SW480 (cell line): ENCODE results near the gene SLC16A10.
"Not testable (repeated sequence)": the region's sequence is repeated elsewhere in the genome, so short reads cannot be mapped to it uniquely, and the experiment has no call there.

Experiments
- DNase-seq: peaks from one replicate; pipeline ENCODE4 v3.0.0-alpha.2; 2016; ENCODE audit warnings: low spot score

Gene SLC16A10

GRCh38 chr6:111185954-111186353 lies 98.7 kb downstream of the SLC16A10 start:
- DNase-seq = no peak

DNA sequence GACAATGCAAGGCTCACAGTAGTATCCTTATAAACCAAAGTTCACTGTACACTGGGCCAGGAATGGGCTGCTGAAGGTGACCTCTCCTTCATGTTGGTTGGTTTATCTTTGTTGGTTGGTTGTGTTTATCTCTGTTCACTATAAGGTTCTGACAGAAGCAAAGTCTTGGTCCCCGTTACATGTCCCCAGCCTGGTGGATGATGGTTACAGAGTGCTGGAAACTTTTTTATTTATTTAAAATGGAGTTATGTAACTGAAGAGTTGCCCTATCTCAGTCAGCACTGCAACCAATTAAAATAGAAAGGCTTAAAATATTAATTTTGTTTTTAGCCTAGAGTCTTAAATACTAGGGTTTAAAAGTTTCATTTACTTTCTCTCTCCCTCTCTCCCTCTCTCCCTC lies 100.6 kb downstream of the SLC16A10 start:
- DNase-seq = no peak

GRCh38 chr6:111189666-111190210 lies 102.4 kb downstream of the SLC16A10 start:
- not testable (repeated sequence) for DNase-seq

DNA sequence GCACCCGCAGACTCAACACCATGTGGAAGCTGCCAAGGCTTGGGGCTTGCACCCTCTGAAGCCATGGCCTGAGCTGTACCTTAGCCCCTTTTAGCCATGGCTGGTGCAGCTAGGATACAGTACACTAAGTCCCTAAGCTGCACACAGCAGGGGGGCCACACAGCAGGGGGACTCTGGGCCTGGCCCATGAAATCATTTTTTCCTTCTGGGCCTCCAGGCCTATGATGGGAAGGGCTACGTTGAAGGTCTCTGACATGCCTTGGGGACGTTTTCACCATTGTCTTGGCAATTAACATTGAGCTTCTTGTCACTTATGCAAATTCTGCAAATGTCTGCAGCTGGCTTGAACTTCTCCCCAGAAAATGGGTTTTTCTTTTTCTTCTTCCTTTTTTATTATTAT lies 103.3 kb downstream of the SLC16A10 start:
- no peak for DNase-seq

- not testable (repeated sequence) for DNase-seq
Measured at GRCh38 chr6:111191136-111191535, 103.8 kb downstream of the SLC16A10 start.

DNA sequence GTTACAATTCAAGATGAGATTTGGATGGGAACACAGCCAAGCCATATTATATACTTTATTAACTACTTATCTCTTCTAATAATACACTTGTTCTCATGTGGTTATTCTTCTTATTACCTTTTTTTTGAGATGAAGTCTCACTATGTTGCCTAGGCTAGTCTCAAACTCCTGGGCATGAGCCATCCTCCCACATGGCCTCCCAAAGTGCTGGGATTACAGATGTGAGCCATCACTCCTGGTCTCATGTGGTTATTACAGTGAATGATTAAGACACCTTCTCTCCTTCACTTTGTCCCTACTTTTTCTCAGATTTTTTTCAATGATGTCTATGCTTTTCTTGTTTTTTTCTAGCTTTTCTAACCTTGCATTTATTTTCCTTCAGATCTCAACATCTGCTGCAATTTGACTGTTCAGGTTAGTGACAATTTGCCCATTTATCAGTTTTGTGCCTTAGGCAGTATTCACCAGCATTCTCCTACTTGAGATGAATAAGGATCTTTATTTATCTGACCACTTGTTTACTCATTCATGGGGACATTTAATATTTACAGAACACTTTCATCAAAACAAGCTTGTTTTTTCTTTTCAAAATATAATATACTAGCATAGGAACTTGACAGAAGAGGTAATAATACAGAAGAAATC lies 105.7 kb downstream of the SLC16A10 start:
- DNase-seq = no peak

- DNase-seq = no peak
Measured at GRCh38 chr6:111195656-111196055, 108.4 kb downstream of the SLC16A10 start.

GRCh38 chr6:111198841-111199240 lies 111.5 kb downstream of the SLC16A10 start:
- no peak for DNase-seq

DNA sequence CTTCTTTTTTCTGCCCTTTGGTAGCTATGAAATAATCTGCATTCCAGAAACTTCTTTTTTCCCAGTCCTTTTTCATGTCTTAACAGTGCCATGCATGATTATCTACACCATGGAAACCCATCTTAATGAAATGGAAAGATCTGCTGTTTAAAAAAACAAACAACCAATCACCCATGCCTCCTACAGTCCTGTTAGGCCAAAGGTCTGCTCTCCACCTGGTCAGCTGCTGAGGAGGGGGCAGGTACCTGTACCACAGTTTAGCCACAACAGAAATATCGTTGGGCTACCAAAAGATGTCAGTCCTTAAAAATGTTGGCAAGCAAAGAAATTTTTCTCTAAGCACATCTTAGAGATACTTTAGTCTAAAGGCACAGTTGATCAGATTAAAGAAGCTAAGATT lies 112.6 kb downstream of the SLC16A10 start:
- DNase-seq = no peak

DNA sequence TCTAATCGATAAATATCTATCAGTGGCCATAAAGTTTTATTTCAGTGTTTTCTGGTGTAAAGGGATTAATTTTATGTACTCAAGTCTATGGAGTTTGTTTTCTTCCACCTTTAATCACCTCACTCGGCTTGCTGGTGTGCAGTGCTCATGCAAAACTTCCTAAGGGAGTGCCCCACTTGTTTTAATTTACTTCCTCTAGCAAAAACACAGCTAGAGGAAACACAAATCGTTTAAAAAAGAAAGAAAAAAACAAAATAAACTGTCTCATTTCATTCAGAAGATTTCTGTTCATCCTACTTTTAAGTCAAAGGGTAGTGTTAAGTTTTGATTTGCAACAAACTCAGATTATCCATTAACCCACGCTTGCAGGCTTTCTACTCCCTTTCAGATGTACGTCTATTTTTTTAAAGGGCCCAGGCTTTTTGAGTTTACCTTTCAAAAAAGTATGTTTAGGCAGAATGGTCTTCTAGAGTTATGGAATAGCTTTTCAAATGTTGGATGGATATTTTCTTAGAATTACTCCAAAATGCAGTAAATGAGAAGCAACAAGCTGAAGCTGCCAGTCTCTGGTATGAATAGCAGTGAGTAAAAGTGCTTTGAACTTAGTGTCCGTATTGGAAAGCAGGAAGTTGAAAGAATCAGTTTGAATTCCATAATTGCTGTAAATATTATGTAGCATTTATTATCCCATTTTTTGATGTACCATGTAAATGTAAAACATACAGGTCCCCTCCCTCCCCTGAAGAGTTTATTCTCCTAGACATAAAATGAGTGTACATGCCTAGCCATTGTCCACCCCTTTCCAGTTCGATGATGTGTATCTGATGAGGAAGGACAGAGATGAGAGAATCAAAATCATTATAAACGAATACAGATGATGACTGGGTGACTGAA lies 113.3 kb downstream of the SLC16A10 start:
- DNase-seq = no peak

DNA sequence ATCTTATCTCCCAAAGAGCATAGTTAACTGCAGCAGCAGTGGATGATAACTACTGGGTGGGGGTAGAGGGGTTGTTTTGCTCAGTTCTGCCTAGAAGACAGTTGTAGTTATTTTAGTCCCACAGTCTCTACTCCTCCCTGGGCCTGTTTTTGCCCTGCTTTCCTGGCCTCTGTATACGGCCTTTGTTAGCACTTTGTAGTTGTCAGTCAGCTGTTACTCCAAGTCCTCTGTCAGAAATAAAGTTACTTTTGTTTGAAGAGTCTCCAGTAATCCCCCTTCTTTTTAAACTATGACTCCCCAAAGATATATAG lies 113.9 kb downstream of the SLC16A10 start:
- no peak for DNase-seq

DNA sequence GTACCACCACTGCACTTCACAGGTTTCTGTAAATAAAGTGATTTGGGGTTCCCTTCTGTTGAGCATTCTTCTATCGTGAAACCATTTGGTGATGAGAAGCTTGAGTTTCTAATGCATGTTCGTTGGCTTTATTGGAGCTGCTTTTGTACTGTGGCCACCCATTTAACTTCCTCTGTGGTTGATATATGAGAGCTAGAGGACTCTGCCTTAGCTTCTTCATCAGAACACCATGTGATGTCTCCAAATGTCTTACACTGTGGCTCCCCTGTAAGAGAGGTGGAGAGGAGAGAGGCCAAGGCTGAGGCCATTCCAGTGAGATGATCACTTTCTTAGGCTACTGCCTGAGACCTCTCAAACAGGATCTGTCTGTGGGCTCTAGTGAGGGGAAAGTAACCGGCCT lies 114.5 kb downstream of the SLC16A10 start:
- no peak for DNase-seq

- not testable (repeated sequence) for DNase-seq
Measured at GRCh38 chr6:111203539-111203938, 116.2 kb downstream of the SLC16A10 start.

- no peak for DNase-seq
Measured at GRCh38 chr6:111204305-111204704, 117.0 kb downstream of the SLC16A10 start.

DNA sequence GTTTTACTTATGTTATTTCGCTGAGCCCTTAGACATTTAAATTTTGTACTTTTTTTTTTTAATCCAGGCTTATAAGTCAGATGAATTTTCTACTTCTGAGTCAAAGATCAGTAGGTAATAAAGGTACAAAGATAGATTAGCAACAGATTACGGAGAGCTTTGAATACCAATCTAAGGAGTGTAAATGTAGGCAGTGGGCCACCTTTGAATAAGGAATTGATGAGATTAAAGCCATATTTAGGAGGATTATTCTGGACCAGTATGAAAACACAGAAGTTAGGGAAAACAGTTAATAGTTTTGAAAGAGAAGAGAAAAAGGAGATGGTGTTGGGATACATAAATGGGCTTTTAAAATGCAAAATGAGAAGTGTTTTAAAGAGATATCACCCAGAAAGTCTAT lies 117.6 kb downstream of the SLC16A10 start:
- DNase-seq = no peak

DNA sequence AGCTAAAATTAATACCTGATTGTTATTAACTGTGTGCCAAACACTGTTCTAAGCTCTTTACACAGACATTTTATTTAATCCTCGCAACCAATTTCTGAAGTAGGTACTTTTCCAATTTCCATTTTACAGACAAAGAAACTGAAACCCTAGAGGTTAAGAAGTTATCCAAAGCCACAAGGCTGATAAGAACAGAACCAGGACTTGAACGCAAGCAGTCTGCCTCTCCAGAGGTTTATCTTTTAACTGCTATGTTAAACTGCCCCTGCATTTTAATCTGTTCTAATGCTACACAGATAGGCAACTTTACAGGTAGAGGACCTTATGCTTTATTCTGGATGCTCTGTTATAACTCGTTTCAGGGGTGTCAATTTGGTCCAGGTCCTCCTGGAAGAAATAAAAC lies 118.2 kb downstream of the SLC16A10 start:
- DNase-seq = no peak

- no peak for DNase-seq
Measured at GRCh38 chr6:111207141-111207858, 120.0 kb downstream of the SLC16A10 start.

GRCh38 chr6:111208933-111209332 lies 121.6 kb downstream of the SLC16A10 start:
- DNase-seq = no peak

DNA sequence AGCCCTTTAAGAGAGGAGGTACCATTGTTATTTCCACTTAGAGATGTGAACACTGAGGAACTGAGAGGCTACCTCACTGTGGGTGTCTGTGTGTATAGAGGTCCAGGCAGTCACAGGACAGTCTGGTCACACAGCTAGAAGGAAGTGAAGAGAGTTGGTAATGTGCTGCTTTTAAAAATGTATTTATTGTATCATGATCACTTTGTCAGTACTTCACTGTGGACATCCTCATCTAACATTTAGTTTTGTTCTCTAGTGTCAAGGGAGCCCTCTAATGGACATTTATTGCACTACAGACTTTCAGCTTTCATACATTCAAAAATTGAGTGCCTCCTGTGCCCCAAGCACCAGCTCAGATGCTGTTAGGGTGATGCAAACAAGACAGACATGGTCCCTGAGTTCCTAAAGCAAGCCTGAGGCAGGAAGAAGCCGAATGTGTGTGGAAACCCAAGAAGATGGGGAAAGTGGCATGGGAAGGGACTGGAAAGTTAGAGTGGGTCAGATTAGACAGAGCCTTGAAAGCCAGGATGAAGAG lies 123.0 kb downstream of the SLC16A10 start:
- DNase-seq = peak; percentile 62

GRCh38 chr6:111211411-111212030 lies 124.2 kb downstream of the SLC16A10 start:
- DNase-seq = no peak

- no peak for DNase-seq
Measured at GRCh38 chr6:111212625-111213024, 125.3 kb downstream of the SLC16A10 start.

DNA sequence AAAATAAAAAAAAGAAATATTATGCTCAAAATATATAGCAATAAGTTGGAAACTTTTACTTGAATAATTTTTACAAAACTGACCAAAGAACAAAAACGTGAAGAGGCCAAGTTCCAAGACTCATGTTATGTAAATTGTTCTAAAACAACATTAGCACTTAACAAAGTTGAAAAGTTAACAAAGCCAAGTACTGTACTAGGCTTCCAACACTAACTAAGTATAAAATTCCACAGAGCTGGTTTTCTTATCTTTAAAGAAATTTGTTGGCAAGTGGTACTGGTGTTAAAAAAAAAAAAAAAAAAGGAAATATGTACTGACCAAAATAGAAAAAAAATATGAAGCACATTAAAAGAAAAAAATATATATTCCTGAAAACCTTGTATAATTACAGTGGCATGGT lies 127.8 kb downstream of the SLC16A10 start:
- no peak for DNase-seq
